GM12892 (cell line): Measurements from ENCODE around the gene PANK1.

Experiments used
- POLR2A ChIP-seq: IDR thresholded peaks from 2 replicates; pipeline ENCODE4 v1.6.1; 2011; ENCODE audit warnings: low read depth, low read length, control low read depth
- POLR2AphosphoS5 ChIP-seq: IDR thresholded peaks from 2 replicates; pipeline ENCODE4 v1.6.1; 2011; ENCODE audit warnings: low read depth, low read length, control low read depth

GRCh38 chr10:89582022-89582421 lies 63.0 kb downstream of the PANK1 start:
- no peak for TF ChIP-seq POLR2A
- no peak for TF ChIP-seq POLR2AphosphoS5
